ENCODE results near the gene ADAMTSL2.

GRCh38 chr9:133561976-133562554 lies 27.6 kb downstream of the ADAMTSL2 start:
- no peak for TF ChIP-seq MAX (IDR thresholded peaks at IDR 0.05)
- no peak for TF ChIP-seq CTCF (IDR thresholded peaks at IDR 0.05; ENCODE audit: low read depth, low read length, missing input control)
- TF ChIP-seq RAD21 (IDR thresholded peaks at IDR 0.05) = no peak
- no peak for TF ChIP-seq GABPA (IDR thresholded peaks at IDR 0.05 in 1 of 2, conservative IDR thresholded peaks at IDR 0.05 in 1 of 2)
- no peak for TF ChIP-seq TAF1 (conservative IDR thresholded peaks at IDR 0.05)
- TF ChIP-seq NR2F2 (IDR thresholded peaks at IDR 0.05) = no peak
- TF ChIP-seq JUND (IDR thresholded peaks at IDR 0.05) = no peak
- no peak for TF ChIP-seq ZBTB33 (IDR thresholded peaks at IDR 0.05)
